GM19238 (cell line): Measurements from ENCODE around the gene EFCAB5.
"Not testable (repeated sequence)": the region's sequence is repeated elsewhere in the genome, so short reads cannot be mapped to it uniquely, and the experiment has no call there.

Source experiments
- DNase-seq: peaks from one replicate; pipeline ENCODE4 v3.0.0; 2011; ENCODE audit warnings: low spot score; ENCODE audit not compliant: insufficient read length

Gene EFCAB5

DNA sequence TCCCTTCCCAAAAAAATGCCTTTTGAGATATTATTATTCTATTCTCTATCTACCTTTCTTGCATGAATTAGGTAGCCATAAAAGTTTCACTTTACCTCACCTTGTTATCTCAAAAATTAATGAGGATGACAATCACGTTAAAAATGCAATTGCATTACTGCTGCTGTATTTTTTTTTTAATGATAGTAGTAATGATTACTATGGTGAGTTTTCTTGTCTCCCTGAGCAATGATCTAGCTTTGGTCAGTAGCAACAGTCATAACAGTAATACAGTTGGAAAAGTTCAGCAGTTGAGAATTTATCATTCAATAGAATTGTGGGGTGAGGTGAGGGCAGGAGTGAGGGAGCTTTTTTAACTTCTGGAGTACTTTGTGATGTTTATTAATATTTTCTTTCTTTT lies at the start of gene EFCAB5:
EFCAB5 (plus strand) TSS at position 301 of the 400 bp plus-strand sequence. CDS start 163 bp downstream, outside the sequence.
- no peak for DNase-seq

DNA sequence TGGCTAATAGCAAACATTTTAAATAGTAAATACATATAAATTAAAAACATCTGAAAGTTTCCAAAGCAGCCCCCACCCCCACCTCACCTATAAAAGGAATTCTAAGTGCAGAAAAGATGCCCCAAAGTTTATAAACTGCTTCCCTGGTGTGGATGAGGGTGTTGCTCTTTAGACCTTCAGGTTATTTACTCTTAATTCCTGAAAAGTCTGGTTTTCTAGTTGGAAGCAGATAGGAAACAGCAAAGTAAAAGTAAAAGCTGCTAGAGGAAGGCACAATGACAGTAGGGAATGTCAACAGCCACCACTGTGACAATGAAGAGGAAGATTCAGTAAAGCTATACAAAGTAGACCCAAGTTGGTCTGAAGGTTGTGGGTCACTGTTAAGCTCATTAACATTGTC lies 49.2 kb upstream of the EFCAB5 start:
- no peak for DNase-seq

DNA sequence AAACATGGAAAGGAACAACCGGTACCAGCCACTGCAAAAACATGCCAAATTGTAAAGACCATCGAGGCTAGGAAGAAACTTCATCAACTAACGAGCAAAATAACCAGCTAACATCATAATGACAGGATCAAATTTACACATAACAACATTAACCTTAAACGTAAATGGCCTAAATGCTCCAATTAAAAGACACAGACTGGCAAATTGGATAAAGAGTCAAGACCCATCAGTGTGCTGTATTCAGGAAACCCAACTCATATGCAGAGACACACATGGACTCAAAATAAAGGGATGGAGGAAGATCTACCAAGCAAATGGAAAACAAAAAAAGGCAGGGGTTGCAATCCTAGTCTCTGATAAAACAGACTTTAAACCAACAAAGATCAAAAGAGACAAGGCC lies 44.3 kb upstream of the EFCAB5 start:
- DNase-seq = not testable (repeated sequence)

DNA sequence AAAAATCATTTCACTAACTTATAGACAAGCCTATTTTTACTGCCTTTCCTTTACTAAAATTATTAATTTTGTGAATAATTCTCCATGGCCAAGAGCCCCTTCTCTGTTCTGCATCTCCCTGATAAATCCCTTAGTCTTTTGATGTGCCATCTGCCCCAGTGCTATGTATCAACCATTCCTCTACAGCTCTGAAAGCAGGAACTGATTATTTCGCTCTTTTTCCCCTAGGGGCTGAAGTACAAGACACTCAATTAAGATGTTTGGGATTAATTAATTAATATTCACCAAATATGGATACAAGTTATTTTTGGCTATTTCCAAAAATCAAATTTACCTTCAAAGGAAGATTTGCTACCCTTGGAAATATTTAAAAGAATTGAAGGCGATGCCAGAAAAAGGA lies 38.0 kb upstream of the EFCAB5 start:
- no peak for DNase-seq

DNA sequence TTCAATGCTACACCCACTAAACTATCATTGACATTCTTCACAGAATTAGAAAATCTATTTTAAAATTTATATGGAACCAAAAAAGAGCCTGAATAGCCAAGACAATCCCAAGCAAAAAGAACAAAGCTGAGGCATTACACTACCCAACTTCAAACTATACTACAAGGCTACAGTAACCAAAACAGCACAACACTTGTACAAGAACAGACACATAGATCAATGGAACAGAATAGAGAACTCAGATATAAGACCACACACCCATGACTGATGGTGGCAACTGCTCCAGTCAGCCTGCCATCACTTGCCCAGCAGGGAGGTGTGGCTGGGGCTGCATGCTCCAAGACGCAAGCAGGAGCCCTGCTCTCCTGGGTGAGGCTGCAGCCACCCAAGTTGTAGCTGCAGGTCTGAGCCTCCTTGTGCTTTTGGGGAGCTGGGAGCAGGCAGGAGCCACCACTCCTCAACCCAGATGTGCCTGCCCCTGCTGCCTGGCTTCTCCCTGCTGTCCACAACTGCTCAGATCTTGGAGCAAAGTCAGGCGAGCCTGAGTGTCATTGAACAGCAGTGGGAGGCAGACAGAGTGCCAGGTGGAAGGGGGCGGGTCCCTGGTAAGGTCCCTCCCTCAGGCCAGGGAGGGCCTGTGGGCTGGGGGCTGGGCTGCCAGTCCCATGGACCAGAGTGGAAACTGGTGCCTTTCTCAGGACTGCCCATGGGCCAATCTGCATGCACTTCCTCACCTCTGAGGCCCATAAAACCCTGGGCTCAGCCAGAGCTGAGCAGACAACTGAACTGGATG lies 36.2 kb upstream of the EFCAB5 start:
- no peak for DNase-seq

DNA sequence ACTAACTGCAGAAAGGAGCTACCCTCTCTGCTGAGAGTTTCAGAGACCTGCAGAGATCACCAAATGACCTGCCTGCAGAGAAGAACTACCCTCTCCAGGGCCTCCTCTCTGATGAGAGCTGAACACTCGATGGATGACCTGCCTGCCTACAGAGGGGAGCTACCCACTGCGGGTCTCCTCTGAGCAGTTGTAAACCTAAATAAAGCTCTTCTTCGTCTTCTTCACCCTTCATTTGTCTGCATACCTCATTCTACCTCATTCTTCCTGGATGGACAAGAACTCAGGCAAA lies 35.6 kb upstream of the EFCAB5 start:
- no peak for DNase-seq

DNA sequence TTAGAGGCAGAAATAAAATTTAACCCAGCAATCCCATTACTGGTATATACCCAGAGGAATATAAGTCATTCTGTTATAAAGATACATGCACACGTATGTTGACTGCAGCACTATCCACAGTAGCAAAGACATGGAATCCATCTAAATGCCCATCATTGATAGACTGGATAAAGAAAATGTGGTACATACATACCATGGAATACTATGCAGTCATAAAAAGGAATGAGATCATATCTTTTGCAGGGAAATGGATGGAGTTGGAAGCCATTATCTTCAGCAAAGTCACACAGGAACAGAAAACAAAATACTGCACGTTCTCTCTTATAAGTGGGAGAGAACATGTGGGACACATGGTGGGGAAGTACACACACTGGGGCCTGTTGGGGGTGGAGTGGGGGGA lies 34.5 kb upstream of the EFCAB5 start:
- no peak for DNase-seq

DNA sequence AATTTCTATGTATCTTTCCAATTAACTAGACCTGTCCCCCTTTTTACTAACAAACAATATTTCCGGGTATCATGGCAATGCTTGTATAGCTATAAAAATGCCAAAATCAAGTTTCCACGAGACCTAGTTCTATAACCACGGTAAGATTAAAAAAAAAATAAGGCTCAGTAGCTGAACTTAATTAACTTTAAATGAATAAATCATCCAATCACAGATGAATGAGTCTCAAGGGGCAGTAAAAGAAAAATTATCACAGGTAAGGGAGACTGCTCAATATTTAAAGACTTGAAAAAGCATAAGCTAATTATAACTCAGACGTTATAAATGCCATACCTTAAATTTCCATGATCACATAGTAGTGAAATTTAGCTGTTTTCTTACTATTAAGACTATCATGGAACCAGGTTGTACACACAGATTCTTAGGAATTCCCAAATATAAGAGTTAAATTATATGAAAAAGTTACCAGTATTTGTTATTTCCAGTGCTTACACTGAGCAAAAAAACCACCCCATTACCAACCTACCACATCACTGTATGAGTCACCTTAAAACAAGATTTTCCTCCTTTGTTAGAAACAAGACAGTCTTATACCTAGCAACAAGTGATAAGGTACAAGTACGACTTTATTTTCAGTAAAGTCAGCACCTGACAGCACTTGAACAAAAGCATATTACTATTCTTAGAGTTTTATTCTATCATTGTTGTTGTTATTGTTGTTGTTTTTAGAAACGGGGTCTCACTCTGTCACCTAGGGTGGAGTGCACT lies 32.0 kb upstream of the EFCAB5 start:
- no peak for DNase-seq

DNA sequence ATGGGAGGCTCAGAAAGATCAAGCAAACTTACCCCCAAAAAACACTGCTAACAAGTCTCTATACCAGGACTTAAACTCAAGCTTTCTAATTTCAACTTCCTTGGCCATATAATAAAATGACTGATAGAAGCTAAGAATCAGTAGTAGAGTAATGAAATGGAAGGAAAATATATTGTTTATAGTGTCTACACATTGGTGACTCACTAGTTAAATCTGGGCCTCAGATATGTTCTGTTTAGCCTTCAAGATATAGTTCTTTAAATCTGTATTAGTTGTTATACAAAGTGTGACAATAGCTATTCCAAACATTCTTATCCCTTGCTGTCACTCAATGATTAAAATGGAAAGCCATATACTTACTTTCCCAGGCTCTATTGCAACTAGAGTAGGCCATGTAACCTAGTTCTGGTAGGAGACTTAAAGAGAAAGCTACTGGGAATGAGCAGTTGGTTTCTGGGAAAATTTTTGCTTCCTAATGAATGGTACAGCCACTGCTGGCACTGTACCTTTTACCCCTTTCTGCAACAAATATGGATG lies 29.7 kb upstream of the EFCAB5 start:
- no peak for DNase-seq

DNA sequence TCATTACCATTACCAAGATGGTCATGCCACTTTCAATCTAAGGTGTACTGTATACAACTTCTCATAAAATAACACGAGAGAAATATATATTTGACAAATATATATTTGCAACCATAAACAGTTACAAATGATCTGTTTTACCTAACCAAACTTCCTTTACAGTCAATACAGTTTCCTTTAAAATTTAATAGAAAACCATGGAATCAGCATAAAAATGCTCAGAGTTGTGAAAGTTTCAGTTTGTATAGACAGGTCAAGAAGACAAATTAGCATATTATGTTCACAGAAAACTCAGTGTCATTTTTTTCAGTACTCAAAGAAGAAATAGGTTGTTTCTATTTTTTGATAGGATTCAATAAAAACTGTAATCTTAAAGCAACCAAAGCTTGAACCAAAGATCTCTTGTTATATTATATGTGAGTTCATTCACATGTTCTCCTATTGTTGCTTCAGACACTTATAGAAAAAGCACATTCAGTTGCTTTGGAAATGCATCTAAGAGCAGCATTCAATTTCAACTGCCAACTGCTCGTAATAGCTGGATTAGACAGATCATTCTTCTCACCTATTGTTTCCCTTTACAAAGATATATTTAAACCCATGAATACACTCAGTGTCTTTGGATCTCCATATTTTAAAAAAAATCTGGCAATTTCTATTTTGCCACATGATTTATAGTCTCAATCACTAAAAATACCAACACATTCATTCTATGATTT lies 26.5 kb upstream of the EFCAB5 start:
- no peak for DNase-seq

DNA sequence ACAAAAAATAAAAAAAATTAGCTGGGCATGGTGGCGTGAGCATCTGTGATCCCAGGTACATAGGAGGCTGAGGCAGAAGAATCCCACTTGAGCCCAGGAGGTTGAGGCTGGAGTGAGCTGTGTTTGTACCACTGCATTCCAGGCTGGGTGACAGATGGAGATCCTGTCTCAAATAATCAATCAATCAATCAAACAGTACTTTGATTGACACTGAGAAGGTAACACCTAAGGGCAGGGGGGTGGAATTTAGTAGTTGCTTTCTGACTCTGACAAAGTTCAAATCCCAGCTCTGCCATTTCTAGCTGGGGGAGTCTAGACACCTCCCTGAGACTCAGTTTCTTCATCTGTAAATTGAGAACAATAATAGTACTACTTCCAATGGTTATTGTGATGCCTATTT lies 23.4 kb upstream of the EFCAB5 start:
- DNase-seq = no peak

DNA sequence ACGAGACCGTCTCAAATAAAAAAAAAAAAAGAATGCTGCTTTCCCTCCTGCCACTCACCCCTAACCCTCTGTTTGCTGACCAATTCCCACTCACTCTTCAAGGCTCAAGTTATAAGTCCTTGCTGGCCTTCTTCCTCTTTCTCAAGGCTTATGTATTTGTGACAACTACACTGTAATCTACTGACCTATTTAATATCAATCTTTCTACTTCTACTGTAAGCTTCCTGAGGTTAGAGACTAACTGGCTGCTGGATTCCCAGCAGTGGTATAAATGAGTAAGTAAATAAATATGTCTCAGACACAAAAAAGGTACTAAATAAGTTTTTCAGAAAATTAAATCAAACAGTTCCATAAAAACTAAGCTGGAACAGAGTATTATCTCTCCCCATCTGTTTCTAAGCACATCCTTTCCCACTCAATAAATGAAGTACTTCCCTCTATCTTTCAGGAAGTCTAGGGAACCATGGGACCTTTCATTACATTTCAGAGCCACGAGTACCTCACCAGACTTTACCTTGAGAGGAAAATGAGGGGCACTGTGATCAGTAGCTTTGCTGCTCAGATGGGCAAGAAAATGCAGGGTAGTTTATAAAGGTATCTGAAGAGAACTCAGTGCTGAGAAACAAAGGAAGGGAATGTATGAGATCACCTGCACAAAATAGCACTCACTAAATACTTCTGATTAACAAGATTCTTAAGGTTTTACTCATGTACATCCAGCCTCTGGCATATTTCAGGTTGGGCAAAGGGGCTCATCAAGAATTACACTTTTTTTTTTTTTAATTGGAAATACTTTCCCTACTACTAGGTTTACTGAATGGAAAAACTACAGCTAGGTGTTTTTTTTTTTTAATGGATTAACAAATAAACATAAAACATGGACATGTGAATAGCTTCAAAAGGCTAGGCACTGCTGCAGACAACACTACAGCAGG lies 22.2 kb upstream of the EFCAB5 start:
- DNase-seq = no peak

DNA sequence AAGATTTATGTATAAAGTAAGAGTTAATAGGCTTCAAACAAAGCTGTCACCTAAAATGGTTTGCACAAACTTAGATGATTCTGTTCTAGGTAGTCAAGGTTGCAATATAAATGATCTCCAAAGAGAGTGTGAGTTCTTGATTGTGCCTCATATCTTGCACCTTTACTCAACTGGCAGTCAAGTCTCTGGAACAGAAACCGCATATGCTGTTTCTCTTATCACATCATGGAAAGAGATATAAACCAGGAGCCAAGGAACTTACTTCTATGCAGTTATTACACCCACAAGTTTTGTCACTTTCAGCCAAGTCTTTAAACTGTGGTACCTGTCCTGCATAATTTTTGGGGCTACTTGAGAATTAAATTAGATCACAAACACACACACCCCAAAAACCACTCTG lies 16.6 kb upstream of the EFCAB5 start:
- no peak for DNase-seq

DNA sequence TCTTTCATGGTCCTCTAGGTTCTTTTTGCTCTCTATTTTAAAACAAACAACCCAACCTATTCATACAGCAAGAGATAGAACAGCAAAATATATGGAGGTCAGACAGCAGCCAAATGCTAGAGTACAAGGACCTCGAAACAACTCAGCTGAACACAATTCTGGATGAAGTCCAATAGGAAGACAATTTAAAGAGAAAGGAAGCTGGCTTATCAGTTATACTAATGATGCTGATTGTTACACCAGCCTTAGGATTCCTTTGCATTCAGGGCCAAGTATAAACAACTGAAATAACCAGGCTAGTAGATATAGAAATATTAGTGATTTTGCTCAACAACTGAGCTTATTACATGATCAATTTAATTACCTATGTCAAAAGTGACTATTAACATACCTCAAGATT lies 13.9 kb upstream of the EFCAB5 start:
- no peak for DNase-seq

DNA sequence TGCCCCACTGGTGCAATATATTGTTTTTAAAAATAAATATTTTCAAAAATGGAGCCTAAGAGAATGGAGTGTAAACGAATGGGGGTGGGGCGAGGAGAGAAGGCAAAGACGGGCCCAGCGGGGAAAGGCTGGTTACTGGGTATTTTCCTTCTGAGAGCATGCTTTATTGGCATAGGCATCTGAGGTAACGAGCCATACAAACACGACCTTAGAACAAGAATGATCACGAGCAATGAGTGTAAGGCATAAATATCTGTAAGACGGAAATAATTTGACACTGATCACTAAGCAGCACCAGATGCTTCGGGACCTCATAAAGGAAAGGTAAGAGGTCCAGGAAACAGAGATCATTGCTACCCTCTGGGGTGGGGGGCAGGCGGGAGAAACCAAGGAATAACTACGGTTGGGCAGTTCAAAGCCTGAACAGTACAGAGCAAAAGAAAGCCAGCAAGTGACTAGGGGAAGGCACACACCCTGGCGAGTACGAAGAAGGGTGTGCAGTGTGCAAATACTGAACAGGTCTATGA lies 12.4 kb upstream of the EFCAB5 start:
- no peak for DNase-seq

DNA sequence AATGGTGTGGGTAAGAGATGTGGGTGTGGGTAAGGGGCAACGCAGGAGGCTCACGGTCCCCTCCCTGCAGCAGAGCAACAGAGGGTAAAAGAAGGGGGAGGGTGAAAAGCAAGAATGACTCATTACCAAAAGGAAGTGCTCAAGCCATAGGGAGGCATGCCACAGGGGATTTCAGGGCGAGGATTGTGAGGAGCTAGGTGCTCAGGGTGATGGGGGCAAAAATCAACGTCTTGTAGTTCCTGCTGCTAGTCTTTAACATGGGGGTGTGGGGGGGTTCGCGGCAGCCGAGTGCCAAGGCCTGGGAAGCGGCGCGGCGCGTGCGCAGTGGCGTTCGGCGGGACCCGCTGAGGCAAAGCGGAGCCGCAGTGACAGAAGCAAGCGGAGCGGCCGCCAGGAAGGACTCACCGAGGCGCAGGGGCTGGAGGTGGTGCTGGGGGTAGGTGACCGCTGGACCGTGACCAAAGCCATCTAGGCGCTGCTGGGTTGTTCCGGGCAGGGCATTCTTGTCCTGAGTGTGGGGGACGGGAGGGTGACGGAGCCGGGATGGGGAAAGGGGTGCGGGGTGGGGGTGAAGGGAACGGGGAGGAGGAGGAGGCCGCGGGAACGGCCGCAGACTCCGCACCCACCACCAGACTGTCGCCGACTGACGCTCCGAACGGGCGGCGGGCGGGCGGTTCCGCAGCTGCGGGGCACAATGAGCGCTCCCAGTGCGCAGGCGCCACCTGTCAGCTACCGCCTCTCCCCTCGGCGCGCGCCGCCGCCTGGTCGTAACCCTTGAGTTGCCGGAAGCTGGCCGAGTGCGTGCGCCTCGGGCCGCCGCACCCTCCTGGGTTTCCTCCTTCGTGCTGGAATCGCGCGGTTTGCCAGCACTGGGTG lies 11.7 kb upstream of the EFCAB5 start, which contains the start of gene SSH2:
SSH2 (minus strand) TSS at position 696 of the 876 bp plus-strand sequence; CDS start at position 468, 228 bp downstream.
- DNase-seq = peak; percentile 51

DNA sequence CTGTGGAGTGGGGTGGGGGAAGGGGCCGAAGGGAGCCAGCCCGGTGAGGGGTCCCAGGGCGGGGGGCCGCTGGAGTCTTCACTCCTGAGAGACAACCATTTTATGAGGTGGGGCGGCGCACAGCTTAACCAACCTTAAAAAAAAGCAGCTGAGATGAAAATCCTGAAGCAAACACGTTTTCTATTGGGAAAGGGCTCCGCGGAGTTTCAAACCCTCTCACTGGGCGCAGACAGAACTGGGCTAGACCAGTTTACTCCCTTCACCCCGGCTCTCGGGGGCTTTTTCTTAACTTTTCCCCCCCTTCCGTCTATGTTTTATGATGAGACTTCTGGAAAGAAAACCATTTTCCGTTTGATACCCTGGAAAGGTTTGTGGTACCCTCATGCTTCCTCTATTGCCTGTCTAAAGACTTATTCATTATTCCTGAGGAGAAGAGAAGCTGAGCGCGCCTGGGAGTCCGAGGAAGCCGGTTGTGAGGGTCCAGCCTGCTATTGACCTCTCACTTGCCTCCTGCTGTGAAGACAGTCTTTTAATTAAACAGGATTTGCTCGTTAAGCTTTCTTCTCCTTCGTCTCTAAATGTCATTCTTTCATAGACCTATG lies 10.9 kb upstream of the EFCAB5 start:
- DNase-seq = no peak

DNA sequence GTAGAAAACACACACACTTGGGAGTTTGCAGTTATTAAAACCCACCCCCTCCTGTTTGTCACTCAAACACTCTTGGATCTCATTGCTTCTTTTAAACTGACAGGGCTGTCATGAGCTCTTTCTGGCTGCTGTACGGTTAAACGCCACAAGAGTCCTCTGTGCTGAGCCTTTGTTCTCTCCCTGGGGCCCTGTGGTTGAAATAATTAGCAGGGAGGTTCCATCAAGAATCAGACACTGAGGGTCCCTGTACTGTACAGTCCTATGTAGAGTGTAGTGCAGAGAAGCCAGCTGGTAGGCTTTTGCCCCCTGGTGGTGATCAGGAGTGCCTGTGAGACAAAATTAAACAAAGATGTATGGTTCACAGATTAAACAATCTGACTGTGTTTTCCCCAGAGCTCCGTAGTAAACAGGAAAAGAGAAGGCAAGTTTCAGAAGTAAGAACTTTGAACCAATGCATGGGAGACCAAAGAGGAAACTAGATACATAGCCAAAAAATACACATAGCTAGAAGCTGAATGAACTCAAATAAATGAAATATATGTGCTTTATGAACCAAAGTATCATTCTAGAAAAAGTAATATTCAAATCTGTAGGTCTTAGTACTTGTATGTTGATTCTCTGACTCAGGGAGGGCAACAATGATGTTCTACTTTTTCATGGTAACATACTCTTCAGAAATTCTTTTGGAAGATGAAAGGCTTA lies 10.1 kb upstream of the EFCAB5 start:
- peak; percentile 22 for DNase-seq

DNA sequence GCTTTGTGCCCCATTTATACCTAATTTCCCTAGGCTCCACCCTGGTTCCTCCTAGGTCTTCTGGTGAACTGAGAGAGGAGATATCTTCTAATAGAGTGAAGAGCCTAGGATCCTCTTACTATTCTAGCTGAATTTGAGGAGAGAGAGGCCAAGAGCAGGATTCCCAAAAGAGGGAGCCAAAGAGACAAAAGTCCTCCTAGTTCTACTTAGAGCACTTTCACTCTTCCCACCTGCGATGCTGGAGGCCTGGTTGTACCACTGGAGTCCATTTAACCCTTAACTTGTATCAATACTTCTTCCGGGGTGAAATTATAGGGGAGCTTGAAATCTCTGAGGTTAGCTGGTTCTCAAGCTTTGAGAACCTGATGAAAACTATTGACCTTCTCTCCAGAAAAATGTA lies 8.1 kb upstream of the EFCAB5 start:
- DNase-seq = no peak
